Middle frontal gyrus (tissue), 1 donor: ENCODE data around the gene HNRNPF.
A peak's percentile ranks its signal among the peaks of the same experiment; 100 is the strongest.
"Not testable (repeated sequence)": the region's sequence is repeated elsewhere in the genome, so short reads cannot be mapped to it uniquely, and the experiment has no call there.

Source experiments
- DNase-seq: peaks from one replicate; pipeline ENCODE4 v3.0.0-alpha.2; 2015; ENCODE audit warnings: low spot score; ENCODE audit errors: extremely low spot score

HNRNPF gene

DNA sequence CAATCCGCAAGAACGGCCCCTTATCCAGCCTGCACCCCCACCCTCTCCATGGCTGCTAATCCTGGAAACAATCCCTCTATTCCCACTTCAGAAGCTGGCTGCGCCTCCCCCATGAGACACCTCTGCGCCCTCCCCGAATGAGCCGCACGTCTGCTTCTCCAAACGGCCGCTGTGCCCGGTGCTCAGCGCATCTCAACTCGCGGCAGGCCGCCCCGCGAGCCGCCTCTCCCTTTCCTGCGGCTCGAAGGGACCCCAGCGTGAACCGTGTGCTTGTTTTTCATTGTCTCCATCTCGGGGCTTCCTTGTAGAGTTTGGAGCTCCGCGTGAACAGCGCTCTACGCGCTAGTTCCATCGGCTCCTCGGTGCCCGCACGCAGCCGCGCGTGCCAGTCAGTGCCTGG is 58.3 kb downstream of the HNRNPF start:
- no peak for DNase-seq

DNA sequence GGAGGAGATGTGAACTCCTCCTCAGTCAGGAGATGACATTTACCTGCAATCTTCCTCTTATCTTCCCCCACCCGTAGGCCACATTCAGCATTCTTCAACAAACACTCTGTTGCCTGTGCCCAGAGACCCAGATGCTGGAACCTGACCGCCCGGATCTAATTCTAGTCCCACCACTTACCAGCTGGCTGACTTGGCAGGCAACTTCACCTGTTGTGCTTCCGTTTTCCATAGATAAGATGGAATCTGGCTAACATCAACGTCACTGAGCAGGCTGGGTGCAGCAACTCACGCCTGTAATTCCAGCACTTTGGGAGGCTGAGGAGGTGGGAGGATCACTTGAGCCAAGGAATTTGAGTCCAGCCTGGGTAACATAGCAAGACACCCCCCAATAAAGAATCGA is 58.8 kb downstream of the HNRNPF start:
- DNase-seq = no peak

DNA sequence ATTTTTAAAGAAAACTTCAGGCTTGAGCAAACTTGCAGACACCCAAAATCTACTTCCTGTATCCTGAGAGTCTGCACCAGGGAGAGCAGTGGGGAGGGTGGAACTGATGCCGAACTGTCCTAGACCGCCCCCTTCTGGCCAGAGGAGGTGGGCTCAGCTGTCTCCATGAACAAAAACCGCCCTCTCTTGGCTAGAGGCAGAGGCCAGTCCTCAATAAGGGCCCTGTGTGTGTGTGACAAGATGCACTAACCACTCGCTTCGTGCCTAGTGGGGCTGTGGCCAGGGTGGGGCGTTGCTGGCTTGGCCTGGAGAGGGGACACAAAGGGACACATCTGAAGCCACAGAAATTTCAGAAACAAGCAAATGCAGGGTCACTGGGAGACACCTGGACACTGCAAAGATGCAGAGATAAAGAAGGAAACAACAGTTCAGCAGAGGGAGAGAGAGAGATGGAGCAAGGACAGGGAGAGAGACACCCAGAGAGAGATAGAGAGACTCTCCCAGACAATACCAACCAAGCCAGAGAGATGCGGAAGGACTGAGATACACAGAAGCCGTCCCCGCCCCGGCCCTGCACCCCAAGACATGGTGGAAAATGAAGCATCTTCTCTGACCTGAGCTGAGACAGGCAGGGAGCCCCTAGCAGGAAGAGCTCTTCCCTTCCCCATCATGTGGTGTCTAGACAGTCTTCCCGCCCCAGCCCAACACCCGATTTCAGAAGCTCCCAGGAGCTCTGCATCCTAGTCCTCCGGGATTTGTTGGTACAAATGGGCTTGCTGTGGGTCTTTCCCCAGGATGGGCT is 60.3 kb downstream of the HNRNPF start:
- peak; percentile 89 for DNase-seq

DNA sequence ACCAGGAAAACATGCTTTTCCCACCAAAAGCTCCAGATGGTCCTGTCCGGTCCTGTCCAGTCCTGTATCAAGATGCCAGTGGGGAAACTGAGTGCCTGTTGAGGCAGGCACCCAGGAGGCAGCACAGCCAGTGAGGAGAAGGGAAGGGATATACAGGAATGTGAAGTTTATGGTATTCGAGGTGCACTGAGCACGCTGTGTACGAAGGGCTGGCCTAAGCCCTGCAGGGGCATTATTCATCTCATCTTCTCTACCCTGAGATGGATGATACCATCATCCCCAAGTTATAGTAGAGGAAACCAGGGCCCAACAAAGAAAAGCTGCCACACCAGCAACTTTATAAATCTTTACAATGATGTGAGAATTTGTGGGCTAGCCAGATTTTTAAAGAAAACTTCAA is 61.0 kb downstream of the HNRNPF start:
- no peak for DNase-seq

DNA sequence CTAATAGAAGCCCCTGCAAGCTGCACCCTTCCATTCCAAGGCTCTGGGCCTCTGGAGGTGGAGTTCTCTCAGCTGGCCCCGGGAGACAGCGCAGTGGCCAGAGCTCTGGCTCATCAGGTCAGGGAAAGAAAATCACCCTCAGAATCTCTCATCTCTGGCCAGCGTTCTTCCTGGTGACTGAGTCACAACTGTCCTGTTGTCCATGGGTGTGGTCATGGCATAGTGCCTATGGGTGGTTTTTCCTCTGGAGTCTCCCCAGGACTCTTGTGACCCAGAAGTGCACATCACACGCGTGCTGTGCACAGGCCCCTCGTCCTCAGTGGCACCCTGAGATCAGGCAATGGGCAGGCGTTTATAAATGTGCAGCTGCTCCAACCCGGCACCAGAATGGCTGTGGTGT is 64.9 kb downstream of the HNRNPF start:
- DNase-seq = no peak

DNA sequence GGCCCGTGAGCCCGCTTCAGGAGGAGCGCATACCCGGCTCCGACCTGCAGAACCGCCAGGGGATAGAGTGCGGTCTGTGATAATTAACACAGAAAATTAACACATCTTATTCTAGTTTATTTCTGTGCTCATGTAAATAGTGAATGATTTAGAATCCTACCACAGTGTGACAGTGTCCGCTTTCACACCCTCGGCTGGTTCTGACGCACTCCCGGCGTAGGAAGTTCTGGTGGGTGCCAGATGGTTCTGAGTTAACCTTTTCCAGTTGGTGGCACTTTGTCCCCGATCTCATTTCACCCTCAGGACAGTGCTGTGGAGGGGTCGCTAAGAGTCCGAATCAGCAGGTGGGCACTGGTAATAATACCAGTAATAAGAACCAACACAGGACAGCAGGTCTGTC is 65.9 kb downstream of the HNRNPF start:
- no peak for DNase-seq

DNA sequence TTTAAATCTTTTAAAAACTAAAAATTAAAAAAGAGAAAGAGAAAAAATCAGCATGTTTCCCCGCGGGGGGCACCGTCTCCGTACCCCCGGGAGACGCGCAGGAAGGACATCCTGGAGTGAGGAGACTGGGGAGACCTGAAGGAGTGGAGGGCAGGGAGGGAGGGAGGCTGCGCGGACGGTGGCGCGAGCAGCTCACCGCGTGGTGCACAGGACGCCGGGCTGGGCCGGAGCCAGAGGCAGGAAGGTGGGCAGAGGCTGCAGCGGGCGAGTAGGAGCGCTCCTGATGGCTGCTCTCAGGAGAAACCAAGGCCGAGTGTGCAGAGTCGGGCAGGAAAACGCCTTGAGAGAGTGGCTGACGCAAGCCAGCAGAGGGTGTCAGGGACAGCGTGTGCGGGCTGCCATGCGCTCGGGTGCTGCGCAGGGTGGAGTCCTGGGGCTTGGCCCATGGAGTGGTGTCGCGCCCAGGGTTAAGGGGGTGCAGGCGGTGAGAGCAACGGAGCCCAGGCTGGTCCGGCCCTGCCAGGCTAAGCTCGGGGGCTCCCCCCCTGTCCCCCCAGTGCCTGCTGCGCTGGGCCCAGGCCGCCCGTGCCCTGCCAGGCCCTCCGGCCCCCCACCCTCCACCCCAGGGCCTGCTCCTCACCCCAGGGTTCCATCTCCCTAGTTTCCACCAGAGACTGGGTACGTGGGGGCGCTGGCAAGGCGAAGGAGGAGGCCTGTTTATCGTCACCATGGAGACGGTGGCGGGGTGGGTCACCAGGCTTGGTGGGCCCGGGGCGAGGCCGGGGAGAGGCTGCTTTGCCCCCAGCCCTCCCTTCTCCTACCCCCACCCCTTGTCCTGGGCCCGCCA is 66.5 kb downstream of the HNRNPF start:
- DNase-seq = no peak

DNA sequence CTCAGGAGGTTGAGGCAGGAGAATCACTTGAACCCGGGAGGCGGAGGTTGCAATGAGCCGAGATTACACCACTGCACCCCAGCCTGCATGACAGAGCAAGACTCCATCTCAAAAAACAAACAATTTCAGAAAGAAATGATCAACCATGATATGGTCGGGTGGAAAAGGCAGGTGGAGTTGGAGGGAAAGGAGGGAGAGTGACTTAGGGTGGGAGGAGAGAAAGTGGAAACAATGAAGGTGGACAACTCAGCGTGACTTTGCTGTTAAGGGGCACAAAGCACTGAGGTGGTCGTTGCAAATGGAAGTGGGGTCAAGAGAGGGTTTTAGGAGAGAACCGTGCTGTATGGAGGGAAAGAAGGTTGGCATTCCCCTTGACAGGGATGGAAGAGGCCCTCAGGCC is 67.5 kb downstream of the HNRNPF start:
- DNase-seq = no peak

DNA sequence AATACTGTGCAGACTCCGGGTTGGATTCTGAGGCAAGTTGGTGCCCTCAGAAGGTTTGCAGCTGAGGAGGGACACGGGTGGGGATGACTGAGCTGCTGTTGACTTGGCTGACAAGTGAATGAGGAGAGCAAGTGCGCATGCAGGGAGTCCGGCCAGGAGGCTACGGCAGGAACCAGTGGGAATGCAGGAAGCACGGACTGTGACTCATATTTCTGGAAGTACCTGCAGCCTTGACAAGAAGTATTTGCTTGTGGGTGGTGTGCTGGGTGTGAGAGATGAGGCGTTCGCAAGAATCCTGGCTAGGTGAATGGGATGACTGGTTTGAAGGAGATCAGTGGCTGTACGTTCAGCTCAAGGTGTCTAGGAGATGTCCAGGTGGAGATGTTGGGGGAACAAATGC is 68.4 kb downstream of the HNRNPF start:
- DNase-seq = no peak

DNA sequence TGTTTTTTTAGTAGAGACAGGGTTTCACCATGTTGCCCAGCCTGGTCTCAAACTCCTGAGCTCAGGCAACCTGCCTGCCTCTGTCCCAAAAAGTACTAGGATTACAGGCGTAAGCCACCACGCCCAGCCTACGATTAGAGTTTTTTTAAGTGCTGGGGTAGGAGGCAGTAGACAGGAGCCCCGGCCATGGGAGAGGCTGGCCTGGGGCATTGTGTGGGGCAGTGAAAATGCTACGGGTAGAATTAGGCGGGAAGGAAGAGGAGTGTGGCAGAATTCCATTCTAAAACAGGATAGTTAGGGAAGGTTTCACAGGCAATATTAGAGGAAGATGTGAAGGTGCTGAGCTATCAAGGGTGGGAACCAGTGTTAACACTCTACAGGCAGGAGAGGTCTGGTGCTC is 68.9 kb downstream of the HNRNPF start:
- no peak for DNase-seq

DNA sequence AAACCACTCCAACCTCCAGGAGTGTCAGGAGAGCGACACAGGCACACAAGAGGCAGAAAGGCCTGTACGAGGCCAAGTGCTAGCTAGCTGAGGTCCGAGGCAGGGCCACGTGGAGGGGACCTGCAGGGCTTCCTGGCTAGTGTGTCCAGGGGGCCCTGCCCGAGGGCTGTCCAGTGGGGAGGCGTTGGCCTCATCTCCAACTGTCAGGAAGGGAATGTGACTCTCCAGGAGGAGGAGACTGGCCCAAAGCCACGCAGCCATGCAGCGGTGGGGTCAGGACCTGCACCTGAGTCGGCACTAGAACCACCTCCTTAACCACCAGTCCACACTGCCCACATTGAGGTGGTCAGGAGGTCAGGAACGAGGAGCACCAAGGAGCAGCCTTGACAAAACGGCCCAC is 69.8 kb downstream of the HNRNPF start:
- no peak for DNase-seq

DNA sequence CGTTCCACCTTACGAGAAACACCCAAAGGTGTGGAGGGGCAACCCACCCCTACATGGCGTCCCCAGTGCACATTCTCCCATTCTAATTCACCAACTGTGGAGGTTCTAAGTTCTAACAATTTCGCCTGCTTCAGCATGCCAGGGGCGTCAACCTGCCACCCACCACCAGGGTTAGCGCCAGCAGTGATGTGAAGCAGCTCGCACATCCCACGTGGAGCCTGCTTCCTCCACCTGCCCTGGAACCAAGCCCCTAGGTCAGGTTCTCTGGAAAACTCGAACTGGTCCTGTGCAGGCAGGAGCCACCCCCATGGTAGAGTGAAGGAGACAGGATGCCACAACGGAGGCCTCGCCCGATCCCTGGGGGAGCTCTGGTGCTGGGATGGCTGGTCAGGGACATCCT is 70.9 kb downstream of the HNRNPF start:
- DNase-seq = no peak

DNA sequence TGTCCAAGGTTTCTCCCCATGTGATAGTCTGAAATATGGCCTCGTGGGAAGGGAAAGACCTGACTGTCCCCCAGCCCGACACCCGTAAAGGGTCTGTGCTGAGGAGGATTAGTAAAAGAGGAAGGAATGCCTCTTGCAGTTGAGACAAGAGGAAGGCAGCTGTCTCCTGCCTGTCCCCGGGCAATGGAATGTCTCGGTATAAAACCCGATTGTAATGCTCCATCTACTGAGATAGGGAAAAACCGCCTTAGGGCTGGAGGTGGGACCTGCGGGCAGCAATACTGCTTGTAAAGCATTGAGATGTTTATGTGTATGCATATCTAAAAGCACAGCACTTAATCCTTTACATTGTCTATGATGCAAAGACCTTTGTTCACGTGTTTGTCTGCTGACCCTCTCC is 71.5 kb downstream of the HNRNPF start:
- DNase-seq = not testable (repeated sequence)

DNA sequence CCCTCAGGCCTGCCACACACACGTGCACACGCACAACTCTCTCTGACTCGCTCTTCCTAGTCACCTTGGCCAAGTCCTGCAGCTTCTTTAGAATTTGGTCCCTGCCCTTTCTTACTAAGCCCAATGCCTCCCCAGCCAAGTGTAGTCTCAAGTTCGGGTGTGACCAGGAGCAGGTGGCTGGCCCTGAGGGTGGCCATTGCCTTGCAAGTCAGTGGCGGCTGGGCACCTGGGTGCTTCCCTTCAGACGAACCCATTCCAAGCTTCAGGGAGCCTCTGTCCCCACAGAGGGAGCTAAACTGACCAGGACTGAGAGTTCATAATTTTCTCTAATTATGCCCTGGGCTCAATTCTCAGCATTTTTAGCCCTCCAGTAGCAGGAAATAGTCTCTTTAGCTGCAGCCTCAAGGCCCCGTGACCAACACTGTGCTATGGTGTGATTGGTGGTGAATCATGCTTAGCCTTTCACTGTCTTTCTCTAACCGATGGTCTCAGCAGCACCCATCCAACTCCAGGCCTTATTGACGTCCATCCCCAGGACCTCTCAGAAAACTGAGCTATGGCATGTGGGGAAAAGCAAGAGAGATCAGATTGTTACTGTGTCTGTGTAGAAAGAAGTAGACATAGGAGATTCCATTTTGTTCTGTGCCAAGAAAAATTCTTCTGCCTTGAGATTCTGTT is 72.2 kb downstream of the HNRNPF start:
- DNase-seq = no peak

DNA sequence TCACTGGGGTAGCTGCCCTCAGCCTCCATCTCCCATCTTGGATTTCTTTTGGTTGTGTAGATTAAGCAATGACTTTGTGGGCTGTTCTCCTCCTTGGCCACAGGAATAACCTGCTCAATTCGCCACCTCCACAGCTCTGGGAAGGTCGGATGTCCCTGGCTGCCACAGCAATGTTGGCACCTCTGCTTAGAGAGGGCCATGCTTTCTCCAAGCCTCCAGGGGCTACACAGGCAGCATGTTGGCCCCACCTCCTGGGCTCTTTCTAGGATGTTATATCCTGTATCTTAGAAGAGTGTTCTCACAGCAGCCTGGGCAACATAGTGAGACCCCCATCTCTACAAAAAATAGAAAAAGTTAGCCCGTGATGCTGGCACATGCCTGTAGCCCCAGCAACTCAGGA is 72.9 kb downstream of the HNRNPF start:
- no peak for DNase-seq
